GM23338 (cell line): ENCODE measurements around the gene LLGL1. TPM values are rescaled to one million over a fixed set of nuclear protein-coding genes. Genes with fewer than 3 reads are reported as not detected.

ENCODE experiments used
- ATAC-seq: fragments of 200-7000 bp; cut with Tn5 transposase; 3 replicates; pipeline ENCODE4 v1.9.1; 2020
- DNase-seq: peaks from one replicate; pipeline ENCODE4 v3.0.0-alpha.2; 2015; ENCODE audit warnings: low spot score
- H2AFZ ChIP-seq: fragments of 200-600 bp; sonication (generic); 2 replicates; pipeline ENCODE4 v1.8.0; 2016; ENCODE audit warnings: antibody characterized with exemption, mild to moderate bottlenecking, moderate library complexity
- H3F3A ChIP-seq: fragments of 200-600 bp; sonication (generic); replicated peaks from 2 replicates; pipeline ENCODE4 v1.8.0; 2017; ENCODE audit warnings: antibody characterized with exemption, mixed run types, low read depth
- H3K27ac ChIP-seq: fragments of 200-600 bp; sonication (generic); 2 replicates; pipeline ENCODE4 v1.6.1; 2016; ENCODE audit warnings: low read depth
- H3K27me3 ChIP-seq: fragments of 200-600 bp; sonication (generic); 2 replicates; pipeline ENCODE4 v1.8.0; 2016; ENCODE audit warnings: mild to moderate bottlenecking, mixed run types, moderate library complexity; ENCODE audit not compliant: insufficient read depth
- H3K36me3 ChIP-seq: fragments of 200-600 bp; sonication (generic); 2 replicates; pipeline ENCODE4 v1.8.0; 2016; ENCODE audit warnings: mild to moderate bottlenecking; ENCODE audit not compliant: insufficient read depth
- H3K4me1 ChIP-seq: fragments of 200-600 bp; sonication (generic); 2 replicates; pipeline ENCODE4 v1.8.0; 2016; ENCODE audit warnings: mild to moderate bottlenecking, moderate library complexity; ENCODE audit not compliant: insufficient read depth
- H3K4me2 ChIP-seq: fragments of 200-600 bp; sonication (generic); 2 replicates; pipeline ENCODE4 v1.7.1; 2017; ENCODE audit warnings: mixed run types
- H3K4me3 ChIP-seq: fragments of 200-600 bp; sonication (generic); 2 replicates; pipeline ENCODE4 v1.6.1; 2016; ENCODE audit warnings: mixed run types
- H3K79me2 ChIP-seq: fragments of 200-600 bp; sonication (generic); replicated peaks from 2 replicates; pipeline ENCODE4 v1.8.0; 2017; ENCODE audit warnings: mild to moderate bottlenecking; ENCODE audit not compliant: insufficient read depth
- H3K9me2 ChIP-seq: fragments of 200-600 bp; sonication (generic); 2 replicates; pipeline ENCODE4 v1.8.0; 2017; ENCODE audit not compliant: insufficient read depth
- H4K20me1 ChIP-seq: fragments of 200-600 bp; sonication (generic); replicated peaks from 2 replicates; pipeline ENCODE4 v1.8.0; 2017; ENCODE audit warnings: mild to moderate bottlenecking; ENCODE audit not compliant: insufficient read depth
- H3K27ac Mint-ChIP-seq: 2 replicates; pipeline ENCODE4 v1.8.0; 2020; ENCODE audit warnings: inconsistent platforms, mild to moderate bottlenecking, moderate library complexity, mixed read lengths
- H3K27me3 Mint-ChIP-seq: 3 replicates; pipeline ENCODE4 v1.8.0; 2022; ENCODE audit warnings: low read depth, mild to moderate bottlenecking, moderate library complexity, mixed read lengths, inconsistent platforms; ENCODE audit not compliant: insufficient read depth, poor library complexity
- H3K36me3 Mint-ChIP-seq: 3 replicates; pipeline ENCODE4 v1.8.0; 2021; ENCODE audit warnings: low read depth, mild to moderate bottlenecking, inconsistent platforms, moderate library complexity, mixed read lengths
- H3K4me1 Mint-ChIP-seq: 3 replicates; pipeline ENCODE4 v1.8.0; 2020; ENCODE audit warnings: mild to moderate bottlenecking, inconsistent platforms, mixed read lengths
- H3K4me3 Mint-ChIP-seq: 3 replicates; pipeline ENCODE4 v1.8.0; 2021; ENCODE audit warnings: moderate library complexity, mild to moderate bottlenecking, inconsistent platforms, mixed read lengths
- H3K9me3 Mint-ChIP-seq: 3 replicates; pipeline ENCODE4 v1.8.0; 2020; ENCODE audit warnings: moderate library complexity, mild to moderate bottlenecking, inconsistent platforms, mixed read lengths
- CREB1 ChIP-seq: fragments of 250-450 bp; sonication (Bioruptor Pico); IDR thresholded peaks from 2 replicates; pipeline ENCODE4 v1.5.0; 2020; ENCODE audit warnings: low read depth, mild to moderate bottlenecking, moderate library complexity
- EZH2phosphoT487 ChIP-seq: fragments of 200-600 bp; sonication (generic); IDR thresholded peaks from one replicate; pipeline ENCODE4 v1.8.1; 2018; ENCODE audit warnings: antibody characterized with exemption; ENCODE audit not compliant: unreplicated experiment
- NANOG ChIP-seq: IDR thresholded peaks from 2 replicates; pipeline ENCODE4 v1.6.1; 2016; ENCODE audit warnings: antibody characterized with exemption, borderline replicate concordance
- POLR2AphosphoS5 ChIP-seq: IDR thresholded peaks from 2 replicates; pipeline ENCODE4 v1.6.1; 2016; ENCODE audit warnings: antibody characterized with exemption, low read depth
- STAT1 ChIP-seq: IDR thresholded peaks from one replicate; pipeline ENCODE4 v1.6.1; 2016; ENCODE audit warnings: antibody characterized with exemption; ENCODE audit not compliant: unreplicated experiment
- ZNF331 ChIP-seq: fragments of 250-450 bp; sonication (Bioruptor Pico); IDR thresholded peaks from 2 replicates; pipeline ENCODE4 v1.5.0; 2020; ENCODE audit warnings: low read depth, mild to moderate bottlenecking, moderate library complexity
- polyA plus RNA-seq: library from polyadenylated mRNA; unstranded; fragments of >200 nt; fragmentation: Nextera tagmentation; extraction: Ambion mirVana; gene quantifications from 2 replicates; pipeline ENCODE4 v1.2.1, GENCODE V29; 2016
- total RNA-seq: library from RNA; depleted of rRNA; stranded (reverse); fragments of >200 nt; shearing (Covaris generic); gene quantifications from 2 replicates; pipeline ENCODE4 v1.2.3, GENCODE V29; 2014
- TF ChIP-seq, protein P1 (sequence below): fragments of 250-450 bp; sonication (Bioruptor Pico); IDR thresholded peaks from 2 replicates; pipeline ENCODE4 v1.5.0; 2020; ENCODE audit warnings: mild to moderate bottlenecking, moderate library complexity
- TF ChIP-seq, protein P2 (sequence below), 2 experiments: fragments of 200-600 bp in 1 of 2; sonication (generic) in 1 of 2; conservative IDR thresholded peaks; 2 replicates each; pipeline versions ENCODE4 v1.5.1 to v1.6.1; 2016 to 2017; ENCODE audit warnings: antibody characterized with exemption in 2 of 2, low read depth in 2 of 2, mild to moderate bottlenecking in 2 of 2, moderate library complexity in 1 of 2
- TF ChIP-seq, protein P3 (sequence below): IDR thresholded peaks from one replicate; pipeline ENCODE4 v1.6.1; 2018; ENCODE audit warnings: antibody characterized with exemption; ENCODE audit not compliant: unreplicated experiment

Gene LLGL1
- total and polyA plus RNA-seq, 2 experiments from 2014 or later: 5.9 to 129 TPM

DNA sequence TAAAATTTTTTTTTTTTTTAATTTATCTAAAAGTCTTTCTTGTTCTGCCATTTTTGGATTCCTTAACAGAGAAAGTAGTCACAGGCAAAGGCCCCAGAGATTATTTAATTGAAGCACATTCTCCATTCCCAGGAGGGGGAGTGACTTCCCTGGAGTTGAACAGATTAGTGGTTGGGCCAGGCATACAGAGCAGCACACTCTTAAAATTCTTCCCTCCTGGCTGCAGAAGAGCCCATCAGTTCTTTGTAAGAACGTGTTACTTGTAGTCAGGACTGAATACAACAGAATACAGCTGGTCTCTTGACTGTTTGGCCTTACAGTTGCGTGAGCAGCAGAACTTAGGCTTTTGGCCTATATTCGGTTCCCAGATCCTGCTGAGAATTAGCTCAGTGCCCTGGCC lies 40.0 kb upstream of the LLGL1 start (continued):
- TF ChIP-seq, protein P1, sequence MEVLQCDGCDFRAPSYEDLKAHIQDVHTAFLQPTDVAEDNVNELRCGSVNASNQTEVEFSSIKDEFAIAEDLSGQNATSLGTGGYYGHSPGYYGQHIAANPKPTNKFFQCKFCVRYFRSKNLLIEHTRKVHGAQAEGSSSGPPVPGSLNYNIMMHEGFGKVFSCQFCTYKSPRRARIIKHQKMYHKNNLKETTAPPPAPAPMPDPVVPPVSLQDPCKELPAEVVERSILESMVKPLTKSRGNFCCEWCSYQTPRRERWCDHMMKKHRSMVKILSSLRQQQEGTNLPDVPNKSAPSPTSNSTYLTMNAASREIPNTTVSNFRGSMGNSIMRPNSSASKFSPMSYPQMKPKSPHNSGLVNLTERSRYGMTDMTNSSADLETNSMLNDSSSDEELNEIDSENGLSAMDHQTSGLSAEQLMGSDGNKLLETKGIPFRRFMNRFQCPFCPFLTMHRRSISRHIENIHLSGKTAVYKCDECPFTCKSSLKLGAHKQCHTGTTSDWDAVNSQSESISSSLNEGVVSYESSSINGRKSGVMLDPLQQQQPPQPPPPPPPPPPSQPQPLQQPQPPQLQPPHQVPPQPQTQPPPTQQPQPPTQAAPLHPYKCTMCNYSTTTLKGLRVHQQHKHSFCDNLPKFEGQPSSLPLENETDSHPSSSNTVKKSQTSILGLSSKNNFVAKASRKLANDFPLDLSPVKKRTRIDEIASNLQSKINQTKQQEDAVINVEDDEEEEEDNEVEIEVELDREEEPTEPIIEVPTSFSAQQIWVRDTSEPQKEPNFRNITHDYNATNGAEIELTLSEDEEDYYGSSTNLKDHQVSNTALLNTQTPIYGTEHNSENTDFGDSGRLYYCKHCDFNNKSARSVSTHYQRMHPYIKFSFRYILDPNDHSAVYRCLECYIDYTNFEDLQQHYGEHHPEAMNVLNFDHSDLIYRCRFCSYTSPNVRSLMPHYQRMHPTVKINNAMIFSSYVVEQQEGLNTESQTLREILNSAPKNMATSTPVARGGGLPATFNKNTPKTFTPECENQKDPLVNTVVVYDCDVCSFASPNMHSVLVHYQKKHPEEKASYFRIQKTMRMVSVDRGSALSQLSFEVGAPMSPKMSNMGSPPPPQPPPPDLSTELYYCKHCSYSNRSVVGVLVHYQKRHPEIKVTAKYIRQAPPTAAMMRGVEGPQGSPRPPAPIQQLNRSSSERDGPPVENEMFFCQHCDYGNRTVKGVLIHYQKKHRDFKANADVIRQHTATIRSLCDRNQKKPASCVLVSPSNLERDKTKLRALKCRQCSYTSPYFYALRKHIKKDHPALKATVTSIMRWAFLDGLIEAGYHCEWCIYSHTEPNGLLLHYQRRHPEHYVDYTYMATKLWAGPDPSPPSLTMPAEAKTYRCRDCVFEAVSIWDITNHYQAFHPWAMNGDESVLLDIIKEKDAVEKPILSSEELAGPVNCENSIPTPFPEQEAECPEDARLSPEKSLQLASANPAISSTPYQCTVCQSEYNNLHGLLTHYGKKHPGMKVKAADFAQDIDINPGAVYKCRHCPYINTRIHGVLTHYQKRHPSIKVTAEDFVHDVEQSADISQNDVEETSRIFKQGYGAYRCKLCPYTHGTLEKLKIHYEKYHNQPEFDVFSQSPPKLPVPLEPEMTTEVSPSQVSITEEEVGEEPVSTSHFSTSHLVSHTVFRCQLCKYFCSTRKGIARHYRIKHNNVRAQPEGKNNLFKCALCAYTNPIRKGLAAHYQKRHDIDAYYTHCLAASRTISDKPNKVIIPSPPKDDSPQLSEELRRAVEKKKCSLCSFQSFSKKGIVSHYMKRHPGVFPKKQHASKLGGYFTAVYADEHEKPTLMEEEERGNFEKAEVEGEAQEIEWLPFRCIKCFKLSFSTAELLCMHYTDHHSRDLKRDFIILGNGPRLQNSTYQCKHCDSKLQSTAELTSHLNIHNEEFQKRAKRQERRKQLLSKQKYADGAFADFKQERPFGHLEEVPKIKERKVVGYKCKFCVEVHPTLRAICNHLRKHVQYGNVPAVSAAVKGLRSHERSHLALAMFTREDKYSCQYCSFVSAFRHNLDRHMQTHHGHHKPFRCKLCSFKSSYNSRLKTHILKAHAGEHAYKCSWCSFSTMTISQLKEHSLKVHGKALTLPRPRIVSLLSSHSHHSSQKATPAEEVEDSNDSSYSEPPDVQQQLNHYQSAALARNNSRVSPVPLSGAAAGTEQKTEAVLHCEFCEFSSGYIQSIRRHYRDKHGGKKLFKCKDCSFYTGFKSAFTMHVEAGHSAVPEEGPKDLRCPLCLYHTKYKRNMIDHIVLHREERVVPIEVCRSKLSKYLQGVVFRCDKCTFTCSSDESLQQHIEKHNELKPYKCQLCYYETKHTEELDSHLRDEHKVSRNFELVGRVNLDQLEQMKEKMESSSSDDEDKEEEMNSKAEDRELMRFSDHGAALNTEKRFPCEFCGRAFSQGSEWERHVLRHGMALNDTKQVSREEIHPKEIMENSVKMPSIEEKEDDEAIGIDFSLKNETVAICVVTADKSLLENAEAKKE (CRISPR knock-in tag): no peak
- TF ChIP-seq STAT1 (no peak), EZH2phosphoT487 (no peak)
- TF ChIP-seq, protein P2, sequence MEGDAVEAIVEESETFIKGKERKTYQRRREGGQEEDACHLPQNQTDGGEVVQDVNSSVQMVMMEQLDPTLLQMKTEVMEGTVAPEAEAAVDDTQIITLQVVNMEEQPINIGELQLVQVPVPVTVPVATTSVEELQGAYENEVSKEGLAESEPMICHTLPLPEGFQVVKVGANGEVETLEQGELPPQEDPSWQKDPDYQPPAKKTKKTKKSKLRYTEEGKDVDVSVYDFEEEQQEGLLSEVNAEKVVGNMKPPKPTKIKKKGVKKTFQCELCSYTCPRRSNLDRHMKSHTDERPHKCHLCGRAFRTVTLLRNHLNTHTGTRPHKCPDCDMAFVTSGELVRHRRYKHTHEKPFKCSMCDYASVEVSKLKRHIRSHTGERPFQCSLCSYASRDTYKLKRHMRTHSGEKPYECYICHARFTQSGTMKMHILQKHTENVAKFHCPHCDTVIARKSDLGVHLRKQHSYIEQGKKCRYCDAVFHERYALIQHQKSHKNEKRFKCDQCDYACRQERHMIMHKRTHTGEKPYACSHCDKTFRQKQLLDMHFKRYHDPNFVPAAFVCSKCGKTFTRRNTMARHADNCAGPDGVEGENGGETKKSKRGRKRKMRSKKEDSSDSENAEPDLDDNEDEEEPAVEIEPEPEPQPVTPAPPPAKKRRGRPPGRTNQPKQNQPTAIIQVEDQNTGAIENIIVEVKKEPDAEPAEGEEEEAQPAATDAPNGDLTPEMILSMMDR (conservative IDR thresholded peaks at IDR 0.05; ENCODE audit: low read depth in 2 of 2): no peak

DNA sequence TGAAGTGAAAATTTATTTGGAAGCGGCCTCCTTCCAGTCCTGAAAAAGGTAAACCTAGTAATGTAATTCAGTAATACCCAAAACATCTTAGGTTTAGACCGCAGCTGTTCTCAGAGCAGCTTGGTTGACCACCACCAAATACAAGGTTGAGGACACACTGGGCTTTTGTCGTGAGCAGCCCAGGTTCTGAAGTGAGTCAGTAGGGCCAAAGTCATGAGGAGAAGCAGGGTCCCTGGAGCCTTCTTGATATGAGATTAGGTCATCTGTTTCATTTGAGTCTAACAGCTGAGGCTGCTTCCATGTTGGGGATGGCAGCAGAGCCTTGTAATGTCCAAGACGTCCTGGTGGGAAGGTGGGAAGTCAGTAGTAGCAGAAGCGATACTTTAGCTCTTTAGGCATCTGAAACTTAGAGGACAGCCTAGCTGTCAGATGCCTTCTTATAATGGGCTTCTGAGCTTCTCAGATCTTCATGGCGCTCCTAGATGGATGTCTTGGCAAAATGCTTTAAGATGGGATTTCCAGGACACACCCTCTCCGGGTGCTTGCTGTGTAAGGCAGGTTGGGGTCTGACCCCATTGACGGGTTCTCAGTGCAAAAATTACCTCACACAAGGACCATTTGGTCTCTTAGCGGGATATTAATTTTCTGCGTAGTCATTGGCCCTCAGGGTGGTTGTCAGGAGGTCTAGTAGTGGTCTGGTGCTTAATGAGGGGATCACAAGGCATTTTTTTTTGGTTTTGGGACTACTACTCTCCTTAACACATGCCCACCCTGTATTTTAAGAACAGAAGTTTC lies 39.4 kb upstream of the LLGL1 start:
- Histone ChIP-seq H3F3A (peaks cover 24% of the 10 kb centered on the region), H3K27ac (no peak overlapping the region), H3K36me3 (peaks cover 7% of the 10 kb centered on the region; the same call in 1 of the 2 replicates), H3K79me2 (peaks cover 69% of the 10 kb centered on the region), H3K4me1 (peaks cover 28% of the 10 kb centered on the region), H3K9me2 (no peaks in the 10 kb centered on the region), H4K20me1 (peaks cover 64% of the 10 kb centered on the region), H2AFZ (no peak overlapping the region), H3K27me3 (no peaks in the 10 kb centered on the region), H3K4me3 (peak overlapping the region; percentile 67), H3K4me2 (peak overlapping the region; percentile 100)
- H3K4me1 Mint-ChIP-seq: peaks cover 38% of the 10 kb centered on the region
- H3K9me3 Mint-ChIP-seq: no peaks in the 10 kb centered on the region
- H3K27me3 Mint-ChIP-seq: peaks cover 12% of the 10 kb centered on the region
- DNase-seq (no peak), ATAC-seq (no peak)
- peak overlapping the region; percentile 87 for H3K27ac Mint-ChIP-seq
- peaks cover 39% of the 10 kb centered on the region for H3K36me3 Mint-ChIP-seq
- peak overlapping the region; percentile 94 for H3K4me3 Mint-ChIP-seq
- no peak for TF ChIP-seq STAT1
- no peak for TF ChIP-seq ZNF331
- TF ChIP-seq CREB1 (CRISPR knock-in tag): no peak
- no peak for TF ChIP-seq EZH2phosphoT487
- TF ChIP-seq, protein P3, sequence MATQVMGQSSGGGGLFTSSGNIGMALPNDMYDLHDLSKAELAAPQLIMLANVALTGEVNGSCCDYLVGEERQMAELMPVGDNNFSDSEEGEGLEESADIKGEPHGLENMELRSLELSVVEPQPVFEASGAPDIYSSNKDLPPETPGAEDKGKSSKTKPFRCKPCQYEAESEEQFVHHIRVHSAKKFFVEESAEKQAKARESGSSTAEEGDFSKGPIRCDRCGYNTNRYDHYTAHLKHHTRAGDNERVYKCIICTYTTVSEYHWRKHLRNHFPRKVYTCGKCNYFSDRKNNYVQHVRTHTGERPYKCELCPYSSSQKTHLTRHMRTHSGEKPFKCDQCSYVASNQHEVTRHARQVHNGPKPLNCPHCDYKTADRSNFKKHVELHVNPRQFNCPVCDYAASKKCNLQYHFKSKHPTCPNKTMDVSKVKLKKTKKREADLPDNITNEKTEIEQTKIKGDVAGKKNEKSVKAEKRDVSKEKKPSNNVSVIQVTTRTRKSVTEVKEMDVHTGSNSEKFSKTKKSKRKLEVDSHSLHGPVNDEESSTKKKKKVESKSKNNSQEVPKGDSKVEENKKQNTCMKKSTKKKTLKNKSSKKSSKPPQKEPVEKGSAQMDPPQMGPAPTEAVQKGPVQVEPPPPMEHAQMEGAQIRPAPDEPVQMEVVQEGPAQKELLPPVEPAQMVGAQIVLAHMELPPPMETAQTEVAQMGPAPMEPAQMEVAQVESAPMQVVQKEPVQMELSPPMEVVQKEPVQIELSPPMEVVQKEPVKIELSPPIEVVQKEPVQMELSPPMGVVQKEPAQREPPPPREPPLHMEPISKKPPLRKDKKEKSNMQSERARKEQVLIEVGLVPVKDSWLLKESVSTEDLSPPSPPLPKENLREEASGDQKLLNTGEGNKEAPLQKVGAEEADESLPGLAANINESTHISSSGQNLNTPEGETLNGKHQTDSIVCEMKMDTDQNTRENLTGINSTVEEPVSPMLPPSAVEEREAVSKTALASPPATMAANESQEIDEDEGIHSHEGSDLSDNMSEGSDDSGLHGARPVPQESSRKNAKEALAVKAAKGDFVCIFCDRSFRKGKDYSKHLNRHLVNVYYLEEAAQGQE: no peak
- TF ChIP-seq, protein P2 (conservative IDR thresholded peaks at IDR 0.05; ENCODE audit: low read depth in 2 of 2): no peak
- TF ChIP-seq POLR2AphosphoS5: no peak
- no peak for TF ChIP-seq NANOG
